ENCODE results near the gene ZBTB12. TPM values are rescaled to one million over a fixed set of nuclear protein-coding genes. Genes with fewer than 3 reads are reported as not detected.
"Not testable (repeated sequence)": the region's sequence is repeated elsewhere in the genome, so short reads cannot be mapped to it uniquely, and the experiment has no call there.

The ZBTB12 gene
- total and polyA plus RNA-seq, 2 donors, result 1.9 to 2.6 TPM

GRCh38 chr6:31945507-31946369 is 43.9 kb upstream of the ZBTB12 start, which contains the start of gene CFB:
CFB (plus strand) TSS chr6:31946095; CDS start chr6:31946222, 127 bp downstream.
- DNase-seq (ENCODE audit: low read depth in 6 of 9, low spot score in 9 of 9), result peak in 1 of 9 donors; percentile 24
- Histone ChIP-seq H3K4me3 (ENCODE audit: low read length in 2 of 2) (peak within 1 kb of the TSS in 1 of 2 donors; percentile 5), H3K4me1 (ENCODE audit: control insufficient read depth in 2 of 2, insufficient read depth in 2 of 2, low read length in 2 of 2) (peaks cover 0 to 18% of the 10 kb centered on the region in 2 donors), H3K27me3 (ENCODE audit: control insufficient read depth in 2 of 2, insufficient read depth in 1 of 2, low read length in 1 of 2) (peaks cover 0 to 39% of the 10 kb centered on the region in 2 donors), H3K36me3 (ENCODE audit: control insufficient read depth in 2 of 2, insufficient read depth in 2 of 2, low read length in 1 of 2) (peaks cover 0 to under 1% of the 10 kb centered on the region in 2 donors), H3K9me3 (ENCODE audit: control insufficient read depth in 2 of 2, insufficient read depth in 1 of 2, low read length in 1 of 2) (no peaks in the 10 kb centered on the region), H3K27ac (ENCODE audit: low read depth in 1 of 2, low read length in 1 of 2) (peak within 1 kb of the TSS; percentile 71 to 79)
- 70% methylated on average over 11 of the region's 11 CpGs for WGBS

- Histone ChIP-seq H3K9me3 (ENCODE audit: control insufficient read depth in 2 of 2, insufficient read depth in 1 of 2, low read length in 1 of 2) (no peaks in the 10 kb centered on the region), H3K4me3 (ENCODE audit: low read length in 2 of 2) (no peak overlapping the region), H3K36me3 (ENCODE audit: control insufficient read depth in 2 of 2, insufficient read depth in 2 of 2, low read length in 1 of 2) (no peaks in the 10 kb centered on the region), H3K27me3 (ENCODE audit: control insufficient read depth in 2 of 2, insufficient read depth in 1 of 2, low read length in 1 of 2) (peaks cover 0 to 39% of the 10 kb centered on the region in 2 donors), H3K27ac (ENCODE audit: low read depth in 1 of 2, low read length in 1 of 2) (peak overlapping the region; percentile 34 to 56), H3K4me1 (ENCODE audit: control insufficient read depth in 2 of 2, insufficient read depth in 2 of 2, low read length in 2 of 2) (peaks cover 0 to 20% of the 10 kb centered on the region in 2 donors)
- no peak for DNase-seq (ENCODE audit: low read depth in 6 of 9, low spot score in 9 of 9)
- 94% methylated on average over 9 of the region's 9 CpGs for WGBS
These were observed 43.2 kb upstream of the ZBTB12 start for GRCh38 chr6:31945154-31945506.

GRCh38 chr6:31943742-31944141 is 41.9 kb upstream of the ZBTB12 start:
- H3K4me3 ChIP-seq (ENCODE audit: low read length in 2 of 2), result no peak overlapping the region
- H3K9me3 ChIP-seq (ENCODE audit: control insufficient read depth in 2 of 2, insufficient read depth in 1 of 2, low read length in 1 of 2), result no peaks in the 10 kb centered on the region
- H3K27ac ChIP-seq (ENCODE audit: low read depth in 1 of 2, low read length in 1 of 2), result no peak overlapping the region
- WGBS, result 91% methylated on average over 3 of the region's 3 CpGs
- DNase-seq (ENCODE audit: low read depth in 6 of 9, low spot score in 9 of 9), result no peak
- H3K36me3 ChIP-seq (ENCODE audit: control insufficient read depth in 2 of 2, insufficient read depth in 2 of 2, low read length in 1 of 2), result no peaks in the 10 kb centered on the region
- peaks cover 0 to 39% of the 10 kb centered on the region in 2 donors for H3K27me3 ChIP-seq (ENCODE audit: control insufficient read depth in 2 of 2, insufficient read depth in 1 of 2, low read length in 1 of 2)
- H3K4me1 ChIP-seq (ENCODE audit: control insufficient read depth in 2 of 2, insufficient read depth in 2 of 2, low read length in 2 of 2), result peaks cover 0 to 20% of the 10 kb centered on the region in 2 donors

DNA sequence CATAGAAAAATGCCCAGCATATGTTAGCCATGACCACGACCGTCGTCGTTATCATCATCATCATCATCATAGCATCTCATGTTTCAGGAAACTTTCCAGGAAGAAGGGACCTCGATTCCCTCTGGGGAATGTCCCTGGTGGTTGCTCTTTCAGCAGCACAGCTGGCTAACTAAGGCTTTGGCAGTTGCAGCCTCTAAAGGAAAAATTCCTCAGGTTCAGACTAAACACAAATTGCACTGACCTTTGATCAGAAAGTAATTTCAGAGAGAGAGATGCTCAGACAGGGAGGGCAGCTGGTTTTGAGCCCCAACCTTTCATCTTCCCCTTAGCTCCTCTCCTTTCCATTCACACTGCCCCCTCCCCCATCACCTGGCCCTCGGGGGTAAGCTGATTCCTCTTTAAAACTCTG is 38.4 kb upstream of the ZBTB12 start:
- H3K4me3 ChIP-seq (ENCODE audit: low read length in 2 of 2), result no peak overlapping the region
- no peak for DNase-seq (ENCODE audit: low read depth in 6 of 9, low spot score in 9 of 9)
- H3K27me3 ChIP-seq (ENCODE audit: control insufficient read depth in 2 of 2, insufficient read depth in 1 of 2, low read length in 1 of 2), result peaks cover 0 to 22% of the 10 kb centered on the region in 2 donors
- 21% methylated on average over 6 of the region's 6 CpGs for WGBS
- no peak overlapping the region for H3K27ac ChIP-seq (ENCODE audit: low read depth in 1 of 2, low read length in 1 of 2)
- no peaks in the 10 kb centered on the region for H3K9me3 ChIP-seq (ENCODE audit: control insufficient read depth in 2 of 2, insufficient read depth in 1 of 2, low read length in 1 of 2)
- peaks cover 0 to 9% of the 10 kb centered on the region in 2 donors for H3K4me1 ChIP-seq (ENCODE audit: control insufficient read depth in 2 of 2, insufficient read depth in 2 of 2, low read length in 2 of 2)
- no peaks in the 10 kb centered on the region for H3K36me3 ChIP-seq (ENCODE audit: control insufficient read depth in 2 of 2, insufficient read depth in 2 of 2, low read length in 1 of 2)

- H3K27ac ChIP-seq (ENCODE audit: low read depth in 1 of 2, low read length in 1 of 2), result no peak overlapping the region
- peaks cover 0 to 2% of the 10 kb centered on the region in 2 donors for H3K4me1 ChIP-seq (ENCODE audit: control insufficient read depth in 2 of 2, insufficient read depth in 2 of 2, low read length in 2 of 2)
- DNase-seq (ENCODE audit: low read depth in 6 of 9, low spot score in 9 of 9), result no peak
- H3K27me3 ChIP-seq (ENCODE audit: control insufficient read depth in 2 of 2, insufficient read depth in 1 of 2, low read length in 1 of 2), result no peaks in the 10 kb centered on the region
- H3K36me3 ChIP-seq (ENCODE audit: control insufficient read depth in 2 of 2, insufficient read depth in 2 of 2, low read length in 1 of 2), result no peaks in the 10 kb centered on the region
- H3K4me3 ChIP-seq (ENCODE audit: low read length in 2 of 2), result no peak overlapping the region
- 93% methylated on average over 9 of the region's 9 CpGs for WGBS
- H3K9me3 ChIP-seq (ENCODE audit: control insufficient read depth in 2 of 2, insufficient read depth in 1 of 2, low read length in 1 of 2), result no peaks in the 10 kb centered on the region
These were observed 33.9 kb upstream of the ZBTB12 start for GRCh38 chr6:31935823-31936222.

DNA sequence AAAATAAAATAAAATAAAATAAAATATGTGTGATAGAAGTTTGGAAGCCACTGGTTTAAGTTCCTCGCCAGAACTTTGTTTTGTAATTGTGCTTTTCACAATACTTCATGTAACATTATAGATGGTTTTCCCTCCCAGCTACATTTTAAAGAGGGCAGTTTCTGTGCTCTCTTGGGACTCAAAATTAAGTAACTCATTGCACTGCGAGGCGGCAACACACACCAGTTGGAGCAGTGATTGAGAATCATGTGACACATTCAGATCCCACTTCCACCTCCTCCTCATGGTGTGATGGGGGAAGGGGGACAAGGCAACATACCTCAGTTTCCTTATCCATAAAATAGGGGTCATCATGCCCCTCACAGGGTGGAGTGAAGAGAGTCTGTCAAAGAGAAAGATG is 33.1 kb upstream of the ZBTB12 start:
- Histone ChIP-seq H3K27ac (ENCODE audit: low read depth in 1 of 2, low read length in 1 of 2) (no peak overlapping the region), H3K4me3 (ENCODE audit: low read length in 2 of 2) (no peak overlapping the region), H3K36me3 (ENCODE audit: control insufficient read depth in 2 of 2, insufficient read depth in 2 of 2, low read length in 1 of 2) (no peaks in the 10 kb centered on the region), H3K27me3 (ENCODE audit: control insufficient read depth in 2 of 2, insufficient read depth in 1 of 2, low read length in 1 of 2) (no peaks in the 10 kb centered on the region), H3K9me3 (ENCODE audit: control insufficient read depth in 2 of 2, insufficient read depth in 1 of 2, low read length in 1 of 2) (no peaks in the 10 kb centered on the region), H3K4me1 (ENCODE audit: control insufficient read depth in 2 of 2, insufficient read depth in 2 of 2, low read length in 2 of 2) (no peaks in the 10 kb centered on the region)
- no peak for DNase-seq (ENCODE audit: low read depth in 6 of 9, low spot score in 9 of 9)
- 90% methylated on average over 3 of the region's 3 CpGs for WGBS

- no peaks in the 10 kb centered on the region for H3K36me3 ChIP-seq (ENCODE audit: control insufficient read depth in 2 of 2, insufficient read depth in 2 of 2, low read length in 1 of 2)
- no peak for DNase-seq (ENCODE audit: low read depth in 6 of 9, low spot score in 9 of 9)
- WGBS, result 94% methylated on average over 19 of the region's 19 CpGs
These were observed 31.7 kb upstream of the ZBTB12 start for GRCh38 chr6:31933537-31933936.

DNA sequence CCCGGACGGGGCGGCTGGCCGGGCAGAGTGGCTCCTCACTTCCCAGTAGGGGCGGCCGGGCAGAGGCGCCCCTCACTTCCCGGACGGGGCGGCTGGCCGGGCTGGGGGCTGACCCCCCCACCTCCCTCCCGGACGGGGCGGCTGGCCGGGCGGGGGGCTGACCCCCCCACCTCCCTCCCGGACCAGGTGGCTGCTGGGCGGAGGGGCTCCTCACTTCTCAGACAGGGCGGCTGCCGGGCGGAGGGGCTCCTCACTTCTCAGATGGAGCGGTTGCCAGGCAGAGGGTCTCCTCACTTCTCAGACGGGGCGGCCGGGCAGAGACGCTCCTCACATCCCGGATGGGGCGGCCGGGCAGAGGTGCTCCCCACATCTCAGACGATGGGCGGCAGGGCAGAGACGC is 30.3 kb upstream of the ZBTB12 start:
- not testable (repeated sequence) for H3K27me3 ChIP-seq (ENCODE audit: control insufficient read depth in 2 of 2, insufficient read depth in 1 of 2, low read length in 1 of 2); H3K36me3 ChIP-seq (ENCODE audit: control insufficient read depth in 2 of 2, insufficient read depth in 2 of 2, low read length in 1 of 2); DNase-seq (ENCODE audit: low read depth in 6 of 9, low spot score in 9 of 9); H3K4me3 ChIP-seq (ENCODE audit: low read length in 2 of 2); H3K9me3 ChIP-seq (ENCODE audit: control insufficient read depth in 2 of 2, insufficient read depth in 1 of 2, low read length in 1 of 2); H3K27ac ChIP-seq (ENCODE audit: low read depth in 1 of 2, low read length in 1 of 2); H3K4me1 ChIP-seq (ENCODE audit: control insufficient read depth in 2 of 2, insufficient read depth in 2 of 2, low read length in 2 of 2)
- over 99% methylated on average over 25 of the region's 32 CpGs for WGBS

More at GRCh38 chr6:31933537-31933936, 31.7 kb upstream of the ZBTB12 start:
- H3K27ac ChIP-seq (ENCODE audit: low read depth in 1 of 2, low read length in 1 of 2), result no peak overlapping the region
- H3K9me3 ChIP-seq (ENCODE audit: control insufficient read depth in 2 of 2, insufficient read depth in 1 of 2, low read length in 1 of 2), result no peaks in the 10 kb centered on the region
- no peaks in the 10 kb centered on the region for H3K27me3 ChIP-seq (ENCODE audit: control insufficient read depth in 2 of 2, insufficient read depth in 1 of 2, low read length in 1 of 2)
- no peaks in the 10 kb centered on the region for H3K4me1 ChIP-seq (ENCODE audit: control insufficient read depth in 2 of 2, insufficient read depth in 2 of 2, low read length in 2 of 2)
- no peak overlapping the region for H3K4me3 ChIP-seq (ENCODE audit: low read length in 2 of 2)

- WGBS, result 90% methylated on average over 1 of the region's 1 CpG
- H3K9me3 ChIP-seq (ENCODE audit: control insufficient read depth in 2 of 2, insufficient read depth in 1 of 2, low read length in 1 of 2), result no peaks in the 10 kb centered on the region
- no peak for DNase-seq (ENCODE audit: low read depth in 6 of 9, low spot score in 9 of 9)
- no peak overlapping the region for H3K27ac ChIP-seq (ENCODE audit: low read depth in 1 of 2, low read length in 1 of 2)
- peaks cover 2 to 7% of the 10 kb centered on the region in 2 donors for H3K27me3 ChIP-seq (ENCODE audit: control insufficient read depth in 2 of 2, insufficient read depth in 1 of 2, low read length in 1 of 2)
- H3K4me1 ChIP-seq (ENCODE audit: control insufficient read depth in 2 of 2, insufficient read depth in 2 of 2, low read length in 2 of 2), result no peaks in the 10 kb centered on the region
- H3K36me3 ChIP-seq (ENCODE audit: control insufficient read depth in 2 of 2, insufficient read depth in 2 of 2, low read length in 1 of 2), result no peaks in the 10 kb centered on the region
- H3K4me3 ChIP-seq (ENCODE audit: low read length in 2 of 2), result no peak overlapping the region
These were observed 29.1 kb upstream of the ZBTB12 start for GRCh38 chr6:31930962-31931361.

Measured in thymus (tissue), 11 donors.